OCI-LY7 (cell line): Measurements from ENCODE around the gene KCNJ14.

Experiments used
- CTCF ChIP-seq: fragments of 200-600 bp; sonication (generic); conservative IDR thresholded peaks from 2 replicates; pipeline ENCODE4 v1.5.1; 2014; ENCODE audit warnings: mild to moderate bottlenecking, antibody characterized with exemption, low read length, moderate library complexity, mixed read lengths
- EZH2phosphoT487 ChIP-seq: fragments of 200-600 bp; sonication (generic); IDR thresholded peaks from 2 replicates; pipeline ENCODE4 v1.6.1; 2018; ENCODE audit warnings: low read depth, borderline replicate concordance, mild to moderate bottlenecking, mixed run types, antibody characterized with exemption, low read length, moderate library complexity, mixed read lengths

GRCh38 chr19:48492925-48493717 is 37.7 kb downstream of the KCNJ14 start:
- TF ChIP-seq CTCF (no peak), EZH2phosphoT487 (no peak)
